H1 (cell line): ENCODE measurements around the gene C1orf74. TPM values are rescaled to one million over a fixed set of nuclear protein-coding genes. Genes with fewer than 3 reads are reported as not detected.

Experiments used
- CTCF ChIA-PET: fragments of 300-600 bp; sonication (Branson Sonifier 250); formaldehyde crosslinking; loops from one replicate; lab custom pipeline; 2021; ENCODE audit not compliant: partially characterized antibody; lab: Charles Lee
- POLR2A ChIA-PET: fragments of 300-600 bp; sonication (Branson Sonifier 250); formaldehyde crosslinking; loops from one replicate; lab custom pipeline; 2021; ENCODE audit warnings: inconsistent platforms; ENCODE audit not compliant: partially characterized antibody; lab: Charles Lee
- DNase-seq, 2 experiments: peaks; one replicate each; pipeline versions ENCODE4 v3.0.0 to v3.0.0-alpha.2; 2010 to 2022; ENCODE audit warnings: low spot score in 2 of 2, low read depth in 1 of 2, mixed read lengths in 1 of 2
- FAIRE-seq: peaks from 2 replicates; lab custom pipeline; 2011; peaks lifted over from hg19 to GRCh38; lab: Jason Lieb, UNC
- H2AFZ ChIP-seq: 2 replicates; pipeline ENCODE4 v1.8.1; 2012; ENCODE audit warnings: low read length, inconsistent platforms
- H2AK5ac ChIP-seq: 2 replicates; pipeline ENCODE4 v1.6.1; 2013; ENCODE audit warnings: low read depth, low read length
- H2BK120ac ChIP-seq: replicated peaks from 2 replicates; pipeline ENCODE3; 2013; ENCODE audit warnings: low read depth, low read length, inconsistent platforms
- H2BK12ac ChIP-seq: 2 replicates; pipeline ENCODE4 v1.6.1; 2013; ENCODE audit warnings: low read depth, low read length
- H2BK15ac ChIP-seq: 2 replicates; pipeline ENCODE4 v1.6.1; 2013; ENCODE audit warnings: low read length
- H2BK20ac ChIP-seq: 2 replicates; pipeline ENCODE4 v1.6.1; 2013; ENCODE audit warnings: low read length
- H2BK5ac ChIP-seq: 2 replicates; pipeline ENCODE4 v1.6.1; 2013; ENCODE audit warnings: low read depth, low read length
- H3K14ac ChIP-seq: 2 replicates; pipeline ENCODE4 v1.6.1; 2013; ENCODE audit warnings: inconsistent platforms; ENCODE audit not compliant: insufficient read length
- H3K18ac ChIP-seq: 2 replicates; pipeline ENCODE4 v1.6.1; 2013; ENCODE audit warnings: low read length; ENCODE audit errors: extremely low read depth
- H3K23ac ChIP-seq: 2 replicates; pipeline ENCODE4 v1.6.1; 2013; ENCODE audit warnings: inconsistent platforms; ENCODE audit not compliant: insufficient read length
- H3K23me2 ChIP-seq: 2 replicates; pipeline ENCODE4 v1.6.1; 2013; ENCODE audit warnings: low read depth, low read length
- H3K27ac ChIP-seq: 2 replicates; pipeline ENCODE4 v1.6.1; 2011; ENCODE audit warnings: low read depth, low read length, inconsistent platforms
- H3K27me3 ChIP-seq, 4 experiments: replicated peaks in 1 of 4; 1 replicate in 1 of 4; 2 replicates in 3 of 4; pipeline versions ENCODE4 v1.6.1 to v1.8.1; 2011 to 2013; ENCODE audit warnings: low read length in 3 of 4, mild to moderate bottlenecking in 3 of 4, inconsistent platforms in 2 of 4, mixed read lengths in 2 of 4, moderate library complexity in 1 of 4; ENCODE audit not compliant: control insufficient read depth in 3 of 4, insufficient read depth in 3 of 4; ENCODE audit errors: extremely low read depth in 1 of 4
- H3K36me3 ChIP-seq, 4 experiments: 2 replicates each; pipeline versions ENCODE4 v1.6.1 to v1.8.1; 2011 to 2013; ENCODE audit warnings: mild to moderate bottlenecking in 4 of 4, low read length in 3 of 4, moderate library complexity in 2 of 4, control low read depth in 1 of 4, inconsistent platforms in 1 of 4; ENCODE audit not compliant: insufficient read depth in 4 of 4, control insufficient read depth in 2 of 4
- H3K4ac ChIP-seq: replicated peaks from 2 replicates; pipeline ENCODE3; 2013; ENCODE audit warnings: low read length, low read depth, mixed read lengths, inconsistent platforms; ENCODE audit not compliant: insufficient read length
- H3K4me1 ChIP-seq, 4 experiments: replicated peaks in 1 of 4; 1 replicate in 1 of 4; 2 replicates in 3 of 4; pipeline versions ENCODE4 v1.6.1 to v1.8.1; 2011 to 2013; ENCODE audit warnings: low read length in 3 of 4, inconsistent platforms in 2 of 4, mixed read lengths in 1 of 4; ENCODE audit not compliant: insufficient read depth in 4 of 4, control insufficient read depth in 3 of 4
- H3K4me2 ChIP-seq, 2 experiments: 2 replicates each; pipeline versions ENCODE4 v1.6.1 to v1.8.1; 2011 to 2013; ENCODE audit warnings: low read depth in 2 of 2, low read length in 2 of 2, control low read depth in 1 of 2, inconsistent platforms in 1 of 2, mild to moderate bottlenecking in 1 of 2; ENCODE audit not compliant: insufficient read depth in 1 of 2
- H3K4me3 ChIP-seq, 4 experiments: fragments of 200-600, 300-600 bp in 1 of 4; sonication (generic), shearing (Covaris generic), sonication (Bioruptor Twin) in 1 of 4; 2 replicates each; pipeline versions ENCODE4 v1.5.1 to v1.8.1; 2011 to 2016; ENCODE audit warnings: low read length in 4 of 4, low read depth in 3 of 4, control low read depth in 2 of 4, inconsistent platforms in 2 of 4, mild to moderate bottlenecking in 2 of 4, mixed read lengths in 1 of 4, moderate library complexity in 1 of 4; ENCODE audit not compliant: insufficient read depth in 2 of 4; ENCODE audit errors: extremely low read depth in 1 of 4
- H3K56ac ChIP-seq: replicated peaks from 2 replicates; pipeline ENCODE3; 2013; ENCODE audit warnings: low read depth, mild to moderate bottlenecking, mixed read lengths, low read length, inconsistent platforms; ENCODE audit not compliant: insufficient read length
- H3K79me1 ChIP-seq: 2 replicates; pipeline ENCODE4 v1.6.1; 2013; ENCODE audit warnings: low read depth, low read length, control low read depth
- H3K79me2 ChIP-seq, 2 experiments: 2 replicates each; pipeline versions ENCODE4 v1.6.1 to v1.8.1; 2012 to 2013; ENCODE audit warnings: low read length in 2 of 2, mild to moderate bottlenecking in 2 of 2, inconsistent platforms in 1 of 2; ENCODE audit not compliant: insufficient read depth in 2 of 2, control insufficient read depth in 1 of 2
- H3K9ac ChIP-seq, 4 experiments: replicated peaks in 1 of 4; 1 replicate in 1 of 4; 2 replicates in 3 of 4; pipeline versions ENCODE4 v1.6.1 to v1.8.1; 2011 to 2013; ENCODE audit warnings: low read depth in 3 of 4, low read length in 3 of 4, control low read depth in 2 of 4, mild to moderate bottlenecking in 2 of 4, moderate library complexity in 2 of 4, inconsistent platforms in 1 of 4; ENCODE audit errors: extremely low read depth in 1 of 4
- H3K9me3 ChIP-seq, 2 experiments: 2 replicates each; pipeline versions ENCODE4 v1.6.1 to v1.8.1; 2012 to 2013; ENCODE audit warnings: mild to moderate bottlenecking in 2 of 2, moderate library complexity in 2 of 2, control low read depth in 1 of 2, inconsistent platforms in 1 of 2, low read depth in 1 of 2, low read length in 1 of 2, mixed read lengths in 1 of 2; ENCODE audit not compliant: insufficient read depth in 2 of 2
- H4K20me1 ChIP-seq, 2 experiments: replicated peaks in 1 of 2; 2 replicates each; pipeline versions ENCODE3 to v1.8.1; 2011 to 2013; ENCODE audit warnings: inconsistent platforms in 2 of 2, low read length in 2 of 2, mild to moderate bottlenecking in 1 of 2; ENCODE audit not compliant: insufficient read depth in 2 of 2, control insufficient read depth in 1 of 2
- H4K5ac ChIP-seq: 2 replicates; pipeline ENCODE4 v1.6.1; 2013; ENCODE audit warnings: low read length, low read depth, mixed read lengths, inconsistent platforms; ENCODE audit not compliant: insufficient read length
- H4K8ac ChIP-seq: 2 replicates; pipeline ENCODE4 v1.8.0; 2013; ENCODE audit warnings: mild to moderate bottlenecking, moderate library complexity, low read length, inconsistent platforms; ENCODE audit not compliant: insufficient read depth; ENCODE audit errors: extremely low read depth
- H4K91ac ChIP-seq: replicated peaks from 2 replicates; pipeline ENCODE3; 2013; ENCODE audit warnings: low read length, mixed read lengths, inconsistent platforms; ENCODE audit not compliant: insufficient read length
- CREB1 ChIP-seq: IDR thresholded peaks from 2 replicates; pipeline ENCODE4 v1.6.1; 2012; ENCODE audit warnings: inconsistent platforms
- KDM1A ChIP-seq: fragments of 200-600, 300-600 bp; sonication (generic); IDR thresholded peaks from 2 replicates; pipeline ENCODE4 v1.7.1; 2016; ENCODE audit warnings: mild to moderate bottlenecking, low read length, borderline replicate concordance
- SUZ12 ChIP-seq: fragments of 200-600 bp; sonication (generic); IDR thresholded peaks from 2 replicates; pipeline ENCODE4 v1.6.1; 2012; ENCODE audit warnings: mild to moderate bottlenecking, inconsistent platforms, low read length, moderate library complexity, mixed read lengths
- WGBS, 2 experiments: shearing (Covaris generic) in 1 of 2; methylation state at CpG; one replicate each; pipeline versions ENCODE4 v1.1.6 to v1.1.7; 2013 to 2015; ENCODE audit warnings: low lambda C conversion rate in 2 of 2, mixed read lengths in 2 of 2, inconsistent platforms in 1 of 2, low coverage in 1 of 2, missing lambda C conversion rate in 1 of 2; ENCODE audit not compliant: insufficient replicate concordance in 2 of 2, insufficient coverage in 1 of 2, insufficient read length in 1 of 2; ENCODE audit errors: extremely low coverage in 1 of 2, missing lambda C conversion rate in 1 of 2; 5-methylcytosine and 5-hydroxymethylcytosine counted together
- polyA plus RNA-seq, 7 experiments: library from polyadenylated mRNA; depleted of rRNA in 3 of 7; stranded (reverse) in 5 of 7; unstranded in 2 of 7; fragments of >200 nt in 5 of 7; fragments of 200-250 nt in 2 of 7; gene quantifications; 1 replicate in 5 of 7; 2 replicates in 1 of 7; 4 replicates in 1 of 7; pipeline versions ENCODE4 v1.2.1 to v1.2.3, GENCODE V29; 2011 to 2013; ENCODE audit warnings: missing spikeins in 2 of 7, mixed read lengths in 2 of 7
- total RNA-seq: library from RNA; stranded (reverse); fragmentation: NEBNext Ultra II Directional; extraction: Animal tissue kit (Norgen Biotek cat#: 25700); gene quantifications from 2 replicates; pipeline ENCODE4 v1.2.1, GENCODE V29; 2021

Gene C1orf74
- total and polyA plus RNA-seq, 2 of the 8 experiments (the other 6 are each of a cell fraction or from before 2014, with no cell fraction given) = 3.1 to 3.9 TPM

GRCh38 chr1:209772126-209772525 is 12.2 kb downstream of the C1orf74 start:
- Histone ChIP-seq H3K36me3 (no peaks in the 10 kb centered on the region; a peak in 1 of 8 replicates), H2AFZ (no peak overlapping the region), H3K23ac (no peak overlapping the region), H2BK120ac (no peak overlapping the region), H4K5ac (no peak overlapping the region), H2BK5ac (no peak overlapping the region), H3K27ac (no peak overlapping the region), H4K20me1 (peaks cover 0 to 11% of the 10 kb centered on the region in 2 experiments), H3K4me1 (no peaks in the 10 kb centered on the region; a peak in 1 of 7 replicates), H3K79me2 (no peaks in the 10 kb centered on the region), H3K27me3 (peaks cover 0 to 2% (median 0%) of the 10 kb centered on the region in 4 experiments; a peak in 1 of 7 replicates), H2BK12ac (no peak overlapping the region), H3K9me3 (peaks cover 5 to 8% of the 10 kb centered on the region in 2 experiments; a peak in 2 of 4 replicates), H3K4me2 (no peak overlapping the region), H3K4me3 (no peak overlapping the region), H3K14ac (no peak overlapping the region), H3K79me1 (no peaks in the 10 kb centered on the region), H3K4ac (no peak overlapping the region), H3K56ac (no peak overlapping the region), H2AK5ac (no peak overlapping the region), H3K23me2 (peaks cover 13% of the 10 kb centered on the region; the same call in 1 of the 2 replicates), H3K9ac (no peak overlapping the region; a peak in 1 of 7 replicates), H2BK15ac (no peak overlapping the region), H3K18ac (no peak overlapping the region), H2BK20ac (no peak overlapping the region), H4K8ac (no peak overlapping the region), H4K91ac (no peak overlapping the region)
- no peak for TF ChIP-seq CREB1
- TF ChIP-seq KDM1A = no peak
- no peak for TF ChIP-seq SUZ12
- WGBS, 2 experiments = 86% methylated on average over 6 of the region's 6 CpGs; no CpG with 5 or more reads in 1 of the 2 experiments
- no peak for FAIRE-seq
- POLR2A ChIA-PET = interaction anchor here (0.7 to 3.8 kb wide), 2 partner anchors 12 to 602 kb away, joined by 3 to 20 read pairs; partner anchors contain the start of gene C1orf74
- no peak for DNase-seq
- CTCF ChIA-PET = interaction anchor here (0.7 to 1.4 kb wide), 2 partner anchors 24 to 459 kb away, joined by 3 to 4 read pairs; no protein-coding TSS in a partner anchor
